ENCODE measurements around the gene SYTL2. TPM values are rescaled to one million over a fixed set of nuclear protein-coding genes. Genes with fewer than 3 reads are reported as not detected.

SYTL2 gene
- total and polyA plus RNA-seq, 5 experiments from 2014 or later: 11.8 to 32.7 (median 26.0) TPM

DNA sequence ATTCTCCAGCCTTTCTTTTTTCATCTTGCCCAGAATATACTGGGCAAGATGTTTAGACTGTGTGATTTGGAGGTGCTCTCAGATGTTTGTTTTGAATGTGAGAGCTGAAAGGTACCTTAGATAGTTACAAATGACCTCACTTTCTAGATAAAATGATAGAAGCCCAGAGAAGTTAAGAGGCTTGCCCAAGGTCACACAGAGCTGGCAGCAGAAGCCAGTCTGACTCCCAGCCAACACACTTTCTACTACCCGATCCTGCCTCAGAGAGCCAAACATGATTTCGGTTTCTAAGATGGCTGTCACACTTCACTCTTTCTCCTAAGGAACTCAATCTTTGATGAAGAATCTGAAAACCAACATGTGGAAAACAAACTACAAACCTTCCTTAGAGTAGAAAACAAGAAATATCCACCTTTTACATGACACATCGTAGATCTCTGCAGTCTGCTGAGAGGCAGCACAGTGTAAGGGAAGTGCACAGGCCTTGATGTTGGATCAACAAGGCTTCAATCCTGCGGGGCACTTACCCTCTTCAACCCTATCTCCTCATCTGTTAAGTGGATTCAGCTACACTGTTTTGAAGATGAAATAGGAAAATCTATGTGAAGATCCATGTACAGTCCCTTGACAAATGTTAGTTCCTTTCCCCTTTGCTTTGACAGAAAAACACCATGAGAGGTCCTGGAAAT, 58.6 kb downstream of the SYTL2 start:
- Mint-ChIP-seq H3K4me3 (peak overlapping the region; percentile 46 to 93 (median 84)), H3K36me3 (peaks cover 0 to 7% (median 5%) of the 10 kb centered on the region in 3 donors), H3K9me3 (peaks cover 0 to 2% (median 0%) of the 10 kb centered on the region in 9 donors), H3K27me3 (peaks cover 0 to 2% (median 0%) of the 10 kb centered on the region in 5 donors), H3K27ac (peak overlapping the region; percentile 89 to 99 (median 96)), H3K4me1 (peaks cover 55 to 89% (median 86%) of the 10 kb centered on the region in 4 donors)
- DNase-seq (peak in 6 of 10 donors; percentile 9 to 74 (median 44)), ATAC-seq (peak; percentile 62)
- POLR2A ChIA-PET: interaction anchor here (0.6 to 2.7 kb wide), 8 partner anchors 8 to 493 kb away, joined by 3 to 27 read pairs (median 5); partner anchors contain the start of genes CCDC83, EED and SYTL2

DNA sequence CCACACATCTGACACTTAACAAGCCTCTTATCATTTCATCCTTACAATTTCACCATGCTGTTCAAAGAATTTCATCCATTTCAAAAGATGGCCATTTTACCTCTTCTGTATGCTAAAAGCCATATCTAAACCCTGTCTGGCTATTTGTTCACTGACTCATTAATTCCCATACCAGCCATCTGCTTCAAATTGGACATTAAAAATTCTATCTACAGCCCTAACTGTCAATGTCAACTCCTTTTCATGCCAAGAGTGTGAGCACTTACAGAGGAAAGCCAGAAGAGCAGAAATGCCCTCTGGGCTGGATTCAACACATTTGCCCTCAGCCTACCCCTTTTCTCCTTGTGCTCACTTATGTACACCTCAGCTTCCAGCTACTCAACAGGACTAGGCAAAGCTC, 59.2 kb downstream of the SYTL2 start:
- ATAC-seq (no peak), DNase-seq (no peak)
- H3K9me3 Mint-ChIP-seq: peaks cover 0 to 2% (median 0%) of the 10 kb centered on the region in 9 donors
- H3K36me3 Mint-ChIP-seq: peaks cover 0 to 7% (median 7%) of the 10 kb centered on the region in 3 donors
- POLR2A ChIA-PET: interaction anchor here (0.6 to 2.7 kb wide), 6 partner anchors 8 to 103 kb away, joined by 3 to 27 read pairs (median 7); partner anchors contain the start of genes CCDC83 and SYTL2
- peak overlapping the region in 9 of 10 donors; percentile 44 to 99 (median 96) for H3K27ac Mint-ChIP-seq
- H3K4me1 Mint-ChIP-seq: peaks cover 54 to 88% (median 85%) of the 10 kb centered on the region in 4 donors
- peak overlapping the region; percentile 30 to 93 (median 84) for H3K4me3 Mint-ChIP-seq
- H3K27me3 Mint-ChIP-seq: peaks cover 0 to 2% (median 0%) of the 10 kb centered on the region in 5 donors

DNA sequence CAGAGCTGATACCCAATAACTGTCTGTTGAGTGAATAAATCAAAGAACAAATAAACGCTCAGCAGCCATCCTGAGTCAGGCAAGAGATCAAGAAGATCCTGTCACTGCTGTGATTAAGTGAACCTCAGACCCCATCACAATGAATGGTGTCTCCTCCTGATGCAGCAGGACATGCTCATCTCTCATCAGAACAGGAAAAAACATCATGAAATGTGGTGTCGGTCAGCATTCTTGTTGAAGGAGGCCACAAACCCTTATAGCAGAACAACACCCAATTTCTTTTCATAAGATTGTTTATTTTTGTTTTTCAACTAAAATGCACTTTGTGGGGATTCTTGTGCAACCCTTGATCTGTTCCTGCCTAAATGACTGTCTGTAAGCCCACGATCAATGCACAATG, 60.3 kb downstream of the SYTL2 start:
- Mint-ChIP-seq H3K4me3 (peak overlapping the region in 9 of 10 donors; percentile 46 to 93 (median 81)), H3K9me3 (peaks cover 0 to 2% (median 0%) of the 10 kb centered on the region in 9 donors), H3K27me3 (peaks cover 0 to 2% (median 0%) of the 10 kb centered on the region in 5 donors), H3K4me1 (peaks cover 54 to 87% (median 85%) of the 10 kb centered on the region in 4 donors), H3K27ac (peak overlapping the region; percentile 19 to 99 (median 83)), H3K36me3 (peaks cover 0 to 11% (median 7%) of the 10 kb centered on the region in 3 donors)
- DNase-seq: peak in 2 of 10 donors; percentile 25 to 38
- POLR2A ChIA-PET: interaction anchor here (1.0 to 1.6 kb wide), 3 partner anchors 60 to 85 kb away, joined by 3 to 6 read pairs (median 3); partner anchors contain the start of genes CREBZF and SYTL2
- no peak for ATAC-seq

DNA sequence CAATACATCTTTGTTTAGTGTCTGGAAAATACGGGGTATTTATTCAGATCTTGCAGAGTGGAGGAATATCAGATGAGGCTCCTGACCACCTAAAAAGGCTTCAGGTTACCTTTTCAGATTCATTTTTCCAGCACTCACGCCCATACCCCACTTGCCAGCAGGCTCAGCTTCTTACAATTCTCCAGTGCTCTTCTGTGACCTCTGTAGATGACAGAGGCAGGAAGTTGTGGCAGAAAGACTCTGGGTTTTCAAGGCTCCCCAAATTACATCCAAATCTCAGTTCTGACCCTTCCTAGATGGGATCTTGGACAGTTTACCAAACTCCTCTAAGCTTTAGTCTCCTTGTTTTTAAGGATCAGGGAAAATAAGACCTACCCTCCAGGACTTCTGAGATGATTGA, 61.1 kb downstream of the SYTL2 start:
- H3K36me3 Mint-ChIP-seq: peaks cover 0 to 11% (median 7%) of the 10 kb centered on the region in 3 donors
- ATAC-seq (no peak), DNase-seq (peak in 1 of 10 donors; percentile 17)

DNA sequence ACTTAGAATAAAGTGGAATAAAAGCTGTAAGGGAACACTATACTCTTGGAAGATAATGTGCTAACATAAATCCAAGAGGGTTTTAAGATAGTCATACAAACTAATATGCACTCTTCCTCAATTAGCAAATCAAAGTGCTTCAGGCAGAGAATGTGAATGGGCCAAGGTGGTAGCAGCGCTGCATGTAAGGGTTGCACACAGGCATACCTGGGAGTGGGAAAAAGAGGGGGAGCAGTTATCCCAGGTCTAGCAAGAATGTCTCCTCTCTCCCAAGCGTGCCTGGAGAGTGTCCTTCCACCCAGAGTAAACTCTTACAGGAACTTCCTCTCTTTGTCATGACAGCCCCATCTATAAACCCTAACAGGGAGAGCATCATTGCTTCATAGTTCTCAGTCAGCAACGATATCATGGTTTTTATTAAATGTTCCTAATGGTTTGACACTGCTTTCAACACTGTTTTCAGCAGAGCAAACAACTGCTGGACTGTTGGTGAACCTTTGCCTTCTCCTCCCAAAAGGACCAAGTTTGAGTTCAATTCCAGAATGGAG, 61.6 kb downstream of the SYTL2 start:
- H3K9me3 Mint-ChIP-seq: peaks cover 0 to 2% (median 0%) of the 10 kb centered on the region in 9 donors
- peaks cover 0 to 11% (median 7%) of the 10 kb centered on the region in 3 donors for H3K36me3 Mint-ChIP-seq
- POLR2A ChIA-PET: interaction anchor here (1.1 to 1.6 kb wide), 4 partner anchors 10 to 84 kb away, joined by 3 to 6 read pairs (median 4); partner anchors contain the start of genes CREBZF and SYTL2
- peaks cover 0 to 2% (median 0%) of the 10 kb centered on the region in 5 donors for H3K27me3 Mint-ChIP-seq
- ATAC-seq: no peak
- H3K27ac Mint-ChIP-seq: peak overlapping the region in 8 of 10 donors; percentile 12 to 99 (median 83)
- peak overlapping the region in 8 of 10 donors; percentile 10 to 93 (median 72) for H3K4me3 Mint-ChIP-seq
- H3K4me1 Mint-ChIP-seq: peaks cover 52 to 85% (median 81%) of the 10 kb centered on the region in 4 donors
- DNase-seq: no peak

More for the DNA sequence above, 61.1 kb downstream of the SYTL2 start:
- Mint-ChIP-seq H3K4me1 (peaks cover 52 to 86% (median 83%) of the 10 kb centered on the region in 4 donors), H3K27ac (peak overlapping the region in 8 of 10 donors; percentile 40 to 99 (median 96)), H3K9me3 (peaks cover 0 to 2% (median 0%) of the 10 kb centered on the region in 9 donors), H3K4me3 (peak overlapping the region; percentile 19 to 93 (median 70)), H3K27me3 (peaks cover 0 to 2% (median 0%) of the 10 kb centered on the region in 5 donors)
- POLR2A ChIA-PET: interaction anchor here (1.0 to 1.6 kb wide), 3 partner anchors 61 to 85 kb away, joined by 3 to 6 read pairs (median 3); partner anchors contain the start of genes CREBZF and SYTL2

DNA sequence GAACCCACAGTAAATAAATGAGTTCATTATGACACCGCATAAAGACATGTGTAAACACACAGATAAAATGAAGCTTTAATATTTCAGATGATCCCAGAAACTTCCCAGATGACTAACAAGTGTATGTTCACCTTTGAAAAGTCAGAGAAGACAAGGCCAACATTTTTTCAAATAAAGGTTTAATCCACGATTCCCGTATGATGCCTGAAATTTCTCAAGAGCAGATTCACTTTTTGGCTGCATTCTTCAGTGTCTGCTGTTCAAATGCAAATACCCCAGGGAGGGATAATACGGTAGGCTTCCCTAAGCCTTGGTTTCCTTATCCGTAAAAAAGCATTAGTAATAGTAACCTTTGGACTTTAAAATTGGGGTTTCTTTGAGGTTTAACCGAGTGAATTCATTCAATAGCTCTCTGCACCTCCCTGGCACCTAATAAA, 62.5 kb downstream of the SYTL2 start:
- Mint-ChIP-seq H3K4me3 (no peak overlapping the region), H3K9me3 (peaks cover 0 to 2% (median 0%) of the 10 kb centered on the region in 9 donors), H3K27me3 (peaks cover 0 to 2% (median 0%) of the 10 kb centered on the region in 5 donors), H3K27ac (peak overlapping the region in 2 of 10 donors; percentile 14 to 36), H3K36me3 (peaks cover 0 to 11% (median 8%) of the 10 kb centered on the region in 3 donors), H3K4me1 (peaks cover 52 to 84% (median 76%) of the 10 kb centered on the region in 4 donors)
- POLR2A ChIA-PET: interaction anchor here (1.1 to 1.4 kb wide), 2 partner anchors 9 to 66 kb away, joined by 3 to 4 read pairs; no protein-coding TSS in a partner anchor
- ATAC-seq (no peak), DNase-seq (no peak)

DNA sequence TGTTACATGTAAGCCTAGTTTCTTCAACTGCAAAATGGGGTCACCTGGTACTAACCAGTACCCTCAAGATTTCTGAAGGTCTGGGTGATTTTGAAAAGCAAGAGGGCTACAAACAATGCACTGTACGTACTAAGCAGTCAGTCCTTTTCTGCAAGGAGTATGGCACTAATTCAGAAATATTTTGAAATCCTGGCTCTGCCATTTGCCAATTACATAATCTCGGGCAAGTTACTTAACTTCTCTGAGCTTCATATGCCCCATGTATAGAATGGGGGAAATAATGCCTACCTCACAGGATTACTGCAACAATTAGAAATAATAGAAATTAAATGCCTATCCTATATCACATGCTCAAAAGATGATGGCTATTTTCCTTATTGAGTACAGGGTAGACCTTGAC, 64.3 kb downstream of the SYTL2 start:
- no peak for DNase-seq
- Mint-ChIP-seq H3K4me3 (peak overlapping the region in 1 of 10 donors; percentile 46), H3K9me3 (no peaks in the 10 kb centered on the region), H3K27ac (peak overlapping the region in 1 of 10 donors; percentile 70), H3K36me3 (peaks cover 0 to 11% (median 9%) of the 10 kb centered on the region in 3 donors), H3K4me1 (peaks cover 45 to 81% (median 73%) of the 10 kb centered on the region in 4 donors), H3K27me3 (no peaks in the 10 kb centered on the region)
- POLR2A ChIA-PET: interaction anchor here (1.4 to 1.5 kb wide), 2 partner anchors 9 to 82 kb away, joined by 6 to 7 read pairs; partner anchors contain the start of gene CREBZF
- no peak for ATAC-seq

DNA sequence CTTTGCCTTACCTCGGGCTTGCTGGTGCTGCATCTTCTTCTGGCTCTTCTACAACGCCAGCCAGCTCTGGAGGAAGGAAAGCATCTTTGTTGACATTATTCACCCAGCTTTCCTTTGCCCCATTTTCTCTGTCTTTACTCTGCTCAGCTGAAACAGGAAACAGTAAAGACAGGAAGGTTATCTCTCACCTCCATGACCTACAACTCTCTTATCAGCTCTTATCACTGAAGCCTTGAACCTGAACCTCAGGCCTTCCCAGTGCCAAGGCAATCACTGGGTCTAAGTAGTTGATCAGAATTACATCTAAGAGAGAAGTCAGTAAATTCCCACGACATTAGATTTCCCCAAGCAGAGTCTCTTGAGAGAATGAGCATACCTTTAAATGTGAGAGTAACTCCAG, 65.3 kb downstream of the SYTL2 start:
- H3K36me3 Mint-ChIP-seq: peaks cover 0 to 11% (median 9%) of the 10 kb centered on the region in 3 donors
- peak; percentile 16 to 35 for ATAC-seq
- H3K4me3 Mint-ChIP-seq: peak overlapping the region in 7 of 10 donors; percentile 27 to 64 (median 38)
- H3K4me1 Mint-ChIP-seq: peaks cover 43 to 80% (median 70%) of the 10 kb centered on the region in 4 donors
- no peaks in the 10 kb centered on the region for H3K9me3 Mint-ChIP-seq
- peak overlapping the region; percentile 8 to 82 (median 63) for H3K27ac Mint-ChIP-seq
- POLR2A ChIA-PET: interaction anchor here (1.2 to 1.5 kb wide), 3 partner anchors 10 to 81 kb away, joined by 6 to 7 read pairs (median 6); partner anchors contain the start of gene CREBZF
- no peak for DNase-seq
- H3K27me3 Mint-ChIP-seq: no peaks in the 10 kb centered on the region

DNA sequence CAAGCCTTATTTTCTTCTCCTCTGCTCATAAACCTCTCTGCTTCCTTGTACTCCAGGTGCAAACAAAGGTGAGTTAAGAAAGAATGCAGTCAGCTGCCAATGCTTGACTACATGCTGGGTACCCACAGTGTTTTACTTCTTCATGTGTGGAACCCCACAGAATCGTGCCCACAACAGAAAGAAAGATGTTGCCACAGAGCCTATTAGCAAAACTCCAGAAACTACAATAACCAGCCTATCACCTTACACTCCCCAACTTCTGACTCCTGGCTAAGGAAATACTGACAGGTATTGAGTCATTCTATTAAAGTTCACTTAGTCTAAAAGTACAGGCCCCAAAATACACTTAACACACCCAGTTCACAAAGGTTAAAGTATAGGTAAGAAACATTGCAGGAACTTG, 68.1 kb downstream of the SYTL2 start:
- H3K36me3 Mint-ChIP-seq: peaks cover 0 to 9% (median 8%) of the 10 kb centered on the region in 3 donors
- H3K27ac Mint-ChIP-seq: peak overlapping the region; percentile 0 to 83 (median 50)
- no peaks in the 10 kb centered on the region for H3K27me3 Mint-ChIP-seq
- POLR2A ChIA-PET: interaction anchor here (2.4 kb wide), 1 partner anchor 10 kb away, joined by 9 read pairs; no protein-coding TSS in a partner anchor
- H3K9me3 Mint-ChIP-seq: no peaks in the 10 kb centered on the region
- DNase-seq (peak in 2 of 10 donors; percentile 32 to 41), ATAC-seq (peak; percentile 57 to 71)
- H3K4me3 Mint-ChIP-seq: peak overlapping the region in 3 of 10 donors; percentile 6 to 47 (median 46)
- H3K4me1 Mint-ChIP-seq: peaks cover 40 to 78% (median 67%) of the 10 kb centered on the region in 4 donors

DNA sequence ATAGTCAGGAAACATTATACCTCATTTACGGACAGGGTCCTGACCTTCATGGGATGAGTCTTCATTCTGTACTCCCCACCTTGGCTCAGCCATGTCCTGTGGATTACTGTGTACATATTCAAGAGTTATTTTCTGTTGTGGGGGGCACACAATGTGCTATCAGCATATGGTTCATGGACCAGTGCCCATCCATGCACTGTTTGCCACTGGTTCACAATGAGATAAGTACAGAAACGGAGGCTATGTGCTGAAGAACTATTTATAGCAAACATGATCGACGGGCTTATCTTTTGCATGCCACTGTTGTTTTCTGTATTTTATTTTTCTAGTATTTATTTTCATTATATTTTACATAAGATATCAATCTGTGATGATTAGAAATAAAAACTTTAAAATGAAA, 68.6 kb downstream of the SYTL2 start:
- Mint-ChIP-seq H3K4me1 (peaks cover 43 to 78% (median 71%) of the 10 kb centered on the region in 4 donors), H3K27ac (peak overlapping the region in 4 of 10 donors; percentile 20 to 83 (median 66)), H3K27me3 (no peaks in the 10 kb centered on the region), H3K36me3 (peaks cover 0 to 7% (median 6%) of the 10 kb centered on the region in 3 donors), H3K9me3 (no peaks in the 10 kb centered on the region), H3K4me3 (no peak overlapping the region)
- POLR2A ChIA-PET: no interaction called here
- DNase-seq: no peak
- ATAC-seq: no peak

DNA sequence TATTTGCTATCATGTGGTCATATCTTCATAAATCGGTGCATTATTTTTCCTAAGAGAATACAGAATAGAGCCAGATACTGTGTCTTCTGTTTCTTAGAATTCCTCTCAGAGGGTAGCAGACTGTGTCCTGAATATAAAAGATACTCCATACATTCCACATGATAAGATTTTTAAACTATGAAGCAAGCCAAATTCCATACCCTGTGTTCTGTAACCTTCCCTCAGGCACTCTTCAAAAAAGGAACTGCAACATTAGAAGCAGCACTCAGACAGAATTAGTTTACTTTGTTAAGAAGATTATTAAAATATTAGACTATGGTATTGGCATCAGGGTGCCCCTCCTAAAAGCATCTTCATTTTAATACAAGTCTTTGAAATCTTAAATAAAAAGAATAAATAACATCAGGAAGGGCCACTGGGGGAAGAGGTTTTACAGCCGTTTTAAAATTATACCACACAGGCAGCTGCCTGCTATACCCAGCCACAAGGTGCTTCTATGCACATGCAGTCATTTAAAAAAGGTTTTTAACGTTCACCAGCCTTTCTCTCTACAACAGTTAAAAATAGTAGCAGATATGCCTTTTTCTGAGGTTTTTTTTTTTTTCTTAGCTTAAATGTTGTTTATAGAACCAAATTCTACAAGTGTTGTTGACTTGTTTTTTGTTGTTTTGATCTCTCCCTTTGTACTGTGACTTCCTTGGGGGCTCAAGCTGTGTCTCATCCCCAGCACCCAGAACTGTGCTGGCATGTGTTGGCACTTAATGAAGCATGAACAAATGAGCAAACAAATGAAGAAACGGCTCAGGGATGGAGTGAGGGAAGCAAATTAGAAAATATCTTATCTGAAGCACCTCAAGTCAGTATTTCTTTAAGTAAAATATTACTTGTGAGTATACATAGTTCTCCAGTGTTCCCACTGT, 70.2 kb downstream of the SYTL2 start:
- Mint-ChIP-seq H3K4me1 (peaks cover 36 to 70% (median 62%) of the 10 kb centered on the region in 4 donors), H3K36me3 (peaks cover 0 to 8% (median 0%) of the 10 kb centered on the region in 3 donors), H3K27ac (peak overlapping the region in 8 of 10 donors; percentile 1 to 75 (median 18)), H3K9me3 (no peaks in the 10 kb centered on the region), H3K4me3 (peak overlapping the region in 2 of 10 donors; percentile 14 to 70), H3K27me3 (no peaks in the 10 kb centered on the region)
- POLR2A ChIA-PET: interaction anchor here (0.5 kb wide), 1 partner anchor 84 kb away, joined by 3 read pairs; no protein-coding TSS in a partner anchor
- ATAC-seq (peak; percentile 36 to 59), DNase-seq (no peak)
